NCI-H2081 treated with DMSO at 0.1 percent for 48 hours (cell line): Measurements from ENCODE around the gene SPPL2B.

Experiments used
- DNase-seq: peaks from one replicate; lab custom pipeline; 2025; lab: John Stamatoyannopoulos, UW

Gene SPPL2B

GRCh38 chr19:2300533-2300932 is 28.0 kb upstream of the SPPL2B start:
- no peak for DNase-seq

DNA sequence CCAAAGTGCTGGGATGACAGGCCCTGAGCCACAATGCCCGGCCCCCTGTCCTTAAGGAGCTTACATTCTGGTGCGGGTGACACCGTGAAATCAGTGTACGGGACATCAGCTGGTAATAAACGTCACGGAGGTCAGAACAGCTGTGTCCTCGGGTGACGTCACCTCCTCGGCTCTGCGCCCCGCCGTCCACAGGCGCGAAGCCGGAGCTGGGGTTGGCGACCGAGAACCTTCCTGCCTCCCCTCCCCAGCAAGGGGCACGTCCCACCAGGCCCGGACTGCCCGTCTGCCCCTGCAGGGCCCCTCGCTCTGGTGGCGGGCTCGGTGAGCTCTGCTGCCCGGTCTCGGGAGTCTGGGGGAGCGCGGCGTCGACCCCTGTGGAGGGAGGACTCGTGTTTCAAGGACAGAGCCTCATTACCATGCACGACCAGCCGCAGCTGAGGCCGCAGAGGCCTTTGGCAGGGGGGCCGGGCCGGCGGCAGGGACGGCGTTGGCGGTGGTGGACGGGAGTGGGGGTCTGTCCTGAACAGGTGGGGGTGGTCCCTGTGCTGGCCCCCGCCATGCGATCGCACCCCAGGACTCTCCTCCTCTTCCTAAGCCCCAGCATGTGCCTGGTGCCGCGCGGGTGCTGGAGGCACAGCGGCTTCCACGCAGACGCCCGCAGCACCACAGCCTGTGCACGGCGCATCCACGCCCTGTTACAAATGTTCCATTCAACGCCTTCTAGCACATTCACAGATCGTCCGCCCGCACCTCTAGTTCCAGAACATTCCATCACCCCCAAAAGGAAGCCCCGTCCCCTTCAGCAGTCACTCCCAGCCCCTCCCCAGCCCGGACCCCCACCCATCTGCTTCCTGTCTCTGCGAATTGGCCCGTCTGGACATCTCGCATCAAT is 25.9 kb upstream of the SPPL2B start:
- no peak for DNase-seq

DNA sequence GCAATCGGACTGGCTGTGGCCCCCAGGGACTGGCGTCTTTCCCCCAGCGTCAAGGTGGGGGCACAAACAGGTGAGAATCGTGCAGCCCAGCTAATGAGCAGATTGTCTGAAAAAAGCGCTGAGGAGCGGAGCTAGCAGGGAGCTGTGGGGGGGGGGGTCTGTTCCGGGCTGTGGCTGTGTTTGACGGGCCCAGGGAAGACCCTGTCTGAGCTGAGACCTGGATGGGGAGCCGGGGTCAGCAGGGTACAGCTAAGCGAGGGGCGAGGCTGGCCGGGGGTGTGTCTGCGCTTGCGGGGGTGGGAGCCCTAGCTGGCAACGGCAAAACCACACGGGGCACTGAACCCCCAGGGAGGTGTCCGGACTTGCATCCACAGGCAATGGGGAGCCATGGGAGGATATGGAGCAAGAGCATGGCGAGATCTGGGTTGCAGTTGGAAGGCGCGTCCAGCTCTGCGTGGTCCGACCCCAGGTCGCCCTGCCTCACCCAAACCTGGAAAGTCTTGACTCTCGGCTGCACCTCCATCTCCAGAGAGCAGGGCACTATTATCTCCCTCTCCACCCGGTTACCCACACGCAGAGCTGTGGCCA is 25.2 kb upstream of the SPPL2B start:
- DNase-seq: no peak

- DNase-seq: no peak
Observed at GRCh38 chr19:2305452-2306280, 22.8 kb upstream of the SPPL2B start.

DNA sequence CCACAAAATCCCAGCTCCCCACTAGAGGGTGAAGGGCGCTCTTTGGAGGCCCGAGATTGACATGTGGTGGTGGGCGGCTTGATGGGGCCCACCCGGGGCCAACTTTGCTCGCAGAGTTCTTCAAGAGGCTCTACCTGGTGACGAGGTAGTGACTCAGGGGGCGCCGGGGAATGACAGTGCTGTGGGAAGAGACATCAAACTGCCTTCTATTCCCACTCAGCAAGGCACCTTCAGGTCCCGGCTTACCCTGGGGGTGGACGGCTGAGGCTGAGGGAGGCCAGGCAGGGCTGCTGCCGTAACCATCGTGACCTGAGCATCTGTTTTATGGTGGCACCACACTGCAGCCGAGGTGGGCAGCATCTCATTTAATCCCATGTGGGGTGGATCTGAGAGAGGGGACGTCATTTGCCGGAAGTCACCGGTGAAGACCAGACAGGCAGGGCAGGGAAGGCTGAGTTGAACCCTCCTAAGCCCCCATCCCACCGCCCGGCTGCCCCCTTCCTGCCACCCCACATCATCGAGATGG is 22.1 kb upstream of the SPPL2B start:
- no peak for DNase-seq

- no peak for DNase-seq
Observed at GRCh38 chr19:2306971-2307370, 21.5 kb upstream of the SPPL2B start.

- no peak for DNase-seq
Observed at GRCh38 chr19:2307518-2308012, 20.9 kb upstream of the SPPL2B start.

- no peak for DNase-seq
Observed at GRCh38 chr19:2308114-2308556, 20.3 kb upstream of the SPPL2B start, which contains the start of gene LINGO3. Gene LINGO3, minus strand, starts transcription at chr19:2308154. Its CDS starts 16,378 bp downstream, at chr19:2291776.

- peak; percentile 15 for DNase-seq
Observed at GRCh38 chr19:2309734-2310362, 18.6 kb upstream of the SPPL2B start.

DNA sequence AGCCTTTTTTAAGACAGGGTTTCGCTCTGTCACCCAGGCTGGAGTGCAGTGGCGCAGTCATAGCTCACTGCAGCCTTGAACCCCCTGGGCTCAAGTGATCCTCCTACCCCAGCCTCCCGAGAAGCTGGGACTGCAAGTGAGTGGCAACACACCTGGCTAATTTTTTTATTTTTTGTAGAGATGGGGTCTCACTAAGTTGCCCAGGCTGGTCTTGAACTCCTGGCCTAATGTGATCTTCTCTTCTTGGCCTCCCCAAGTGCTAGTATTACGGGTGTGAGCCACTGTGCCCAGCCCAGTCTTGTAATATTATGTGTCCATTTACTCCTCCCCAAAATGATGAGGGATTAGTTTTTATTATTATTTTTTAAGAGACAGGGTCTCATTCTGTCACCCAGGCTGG is 17.4 kb upstream of the SPPL2B start:
- DNase-seq: no peak

- DNase-seq: no peak
Observed at GRCh38 chr19:2312820-2313501, 15.5 kb upstream of the SPPL2B start.

DNA sequence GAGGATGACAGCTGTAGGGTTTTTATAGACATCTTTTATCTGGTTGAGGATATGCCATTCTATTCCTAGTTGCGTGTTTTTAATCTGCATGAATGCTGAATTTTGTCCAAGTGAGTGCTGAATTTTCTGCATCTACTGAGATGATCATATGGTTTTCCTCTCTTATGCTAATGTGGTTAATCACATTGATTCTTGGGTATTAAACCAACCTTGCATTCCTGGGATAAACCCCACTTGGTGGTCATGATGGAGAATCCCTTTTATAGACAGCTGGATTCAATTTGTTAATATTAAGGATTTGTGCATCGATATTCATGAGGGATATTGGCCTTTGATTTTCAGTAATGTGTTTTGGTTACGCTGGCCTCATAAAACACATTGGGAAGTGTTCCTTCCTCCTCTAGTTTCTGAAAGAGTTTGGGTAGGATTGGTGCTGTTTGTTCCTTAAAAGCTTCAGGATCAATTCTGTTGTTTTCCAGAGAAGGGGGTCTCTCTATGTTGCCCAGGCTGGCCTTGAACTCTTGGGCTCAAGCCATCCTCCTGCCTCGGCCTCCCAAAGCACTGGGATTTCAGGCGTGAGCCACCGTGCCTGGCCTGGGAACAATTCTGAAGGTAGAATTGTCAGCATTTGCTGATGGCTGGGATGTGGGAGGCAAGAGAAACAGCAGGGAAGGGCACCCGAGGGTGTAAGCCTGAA is 13.2 kb upstream of the SPPL2B start:
- no peak for DNase-seq

DNA sequence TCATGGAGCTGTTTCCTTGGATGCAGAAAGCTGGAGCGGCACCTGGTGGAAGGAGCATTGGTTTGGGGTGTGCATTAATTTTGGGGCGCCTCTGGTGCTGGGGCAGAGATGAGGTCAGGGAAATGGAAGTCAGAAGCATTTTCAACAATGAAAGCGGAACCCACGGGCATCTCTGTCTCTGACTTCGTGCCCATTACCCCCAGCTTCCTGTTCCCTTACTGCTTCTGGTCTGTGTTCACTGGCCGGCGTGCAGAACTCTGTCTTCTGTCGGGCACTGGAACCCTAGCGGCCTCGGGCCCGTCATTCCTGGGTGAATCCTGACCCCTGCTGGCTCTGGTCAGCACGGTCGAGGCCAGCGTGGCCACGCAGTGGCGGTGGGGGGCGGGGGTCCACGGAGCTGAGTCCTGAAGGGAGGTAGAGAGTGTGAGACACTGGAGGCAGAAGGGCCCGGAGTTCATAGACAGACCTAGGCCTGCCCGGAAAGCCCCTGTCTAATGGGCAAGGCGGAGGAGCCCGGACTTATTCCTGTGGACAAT is 12.6 kb upstream of the SPPL2B start:
- no peak for DNase-seq

DNA sequence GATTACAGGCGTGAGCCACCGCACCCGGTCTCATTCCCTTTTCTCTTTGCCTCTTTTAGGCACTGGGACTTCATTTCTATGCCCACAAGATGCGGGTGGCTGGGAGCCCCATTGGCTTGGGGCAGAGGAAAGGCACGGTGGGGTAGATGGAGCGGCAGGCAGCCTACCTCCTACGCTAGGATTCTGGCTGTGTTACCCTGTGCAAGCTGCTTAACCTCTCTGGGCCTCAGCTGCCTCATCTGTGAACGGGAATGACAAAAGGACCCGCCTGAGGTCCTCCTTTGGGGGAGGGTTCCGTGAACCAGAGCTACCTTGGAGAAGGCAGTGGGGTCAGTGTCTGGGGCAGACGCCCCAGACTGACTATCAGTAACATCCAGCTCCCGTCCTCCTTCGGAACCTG is 11.2 kb upstream of the SPPL2B start:
- no peak for DNase-seq

- DNase-seq: no peak
Observed at GRCh38 chr19:2317756-2318155, 10.7 kb upstream of the SPPL2B start.

DNA sequence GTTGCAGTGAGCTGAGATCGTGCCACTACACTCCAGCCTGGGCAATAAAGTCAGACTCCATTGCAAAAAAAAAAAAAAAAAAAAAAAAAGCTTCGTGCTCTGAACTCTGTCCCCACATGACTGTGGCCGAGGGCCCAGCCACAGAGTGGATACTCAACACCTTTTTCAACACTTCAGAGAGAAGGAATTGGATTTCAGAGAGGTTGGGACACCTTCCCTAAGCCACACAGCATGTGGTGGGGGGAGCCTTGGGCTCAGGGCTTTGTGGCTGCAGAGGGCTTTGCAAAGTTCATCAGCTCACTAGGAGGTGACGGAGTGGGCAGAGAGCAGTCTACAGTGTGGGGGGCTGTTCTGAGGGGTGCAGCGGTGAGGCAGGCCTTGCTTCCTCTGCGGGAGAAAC is 9.6 kb upstream of the SPPL2B start:
- no peak for DNase-seq

DNA sequence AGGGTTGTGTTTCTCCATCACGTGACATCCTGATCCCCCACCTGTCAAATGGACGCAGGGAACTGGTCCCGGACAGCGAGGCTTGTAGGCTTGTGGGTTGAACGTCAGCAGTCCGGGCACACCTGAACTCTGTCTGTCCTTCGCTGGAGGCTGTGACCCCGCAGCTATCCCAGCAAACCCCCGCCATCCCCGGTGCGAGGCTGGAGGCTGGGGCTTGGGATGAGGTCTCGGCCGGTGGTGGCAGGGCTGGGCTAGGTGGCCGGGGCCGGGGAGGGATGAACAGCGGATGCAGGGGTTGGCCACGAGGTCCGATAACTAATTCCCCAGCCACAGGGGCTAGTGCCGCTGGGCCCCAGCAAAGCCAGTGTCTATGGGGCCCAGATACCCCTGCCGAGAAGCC is 8.9 kb upstream of the SPPL2B start:
- no peak for DNase-seq

GRCh38 chr19:2320049-2320448 is 8.4 kb upstream of the SPPL2B start:
- no peak for DNase-seq

- no peak for DNase-seq
Observed at GRCh38 chr19:2320939-2321338, 7.5 kb upstream of the SPPL2B start.
